Activated CD4-positive, alpha-beta T cell treated with anti-CD3 and anti-CD28 coated beads for 4 hours (primary cell): ENCODE data around the gene PSMB1.

Source experiments
- DNase-seq, 2 donors: peaks; one replicate each; pipeline ENCODE4 v3.0.0-alpha.2; 2020

PSMB1 gene

DNA sequence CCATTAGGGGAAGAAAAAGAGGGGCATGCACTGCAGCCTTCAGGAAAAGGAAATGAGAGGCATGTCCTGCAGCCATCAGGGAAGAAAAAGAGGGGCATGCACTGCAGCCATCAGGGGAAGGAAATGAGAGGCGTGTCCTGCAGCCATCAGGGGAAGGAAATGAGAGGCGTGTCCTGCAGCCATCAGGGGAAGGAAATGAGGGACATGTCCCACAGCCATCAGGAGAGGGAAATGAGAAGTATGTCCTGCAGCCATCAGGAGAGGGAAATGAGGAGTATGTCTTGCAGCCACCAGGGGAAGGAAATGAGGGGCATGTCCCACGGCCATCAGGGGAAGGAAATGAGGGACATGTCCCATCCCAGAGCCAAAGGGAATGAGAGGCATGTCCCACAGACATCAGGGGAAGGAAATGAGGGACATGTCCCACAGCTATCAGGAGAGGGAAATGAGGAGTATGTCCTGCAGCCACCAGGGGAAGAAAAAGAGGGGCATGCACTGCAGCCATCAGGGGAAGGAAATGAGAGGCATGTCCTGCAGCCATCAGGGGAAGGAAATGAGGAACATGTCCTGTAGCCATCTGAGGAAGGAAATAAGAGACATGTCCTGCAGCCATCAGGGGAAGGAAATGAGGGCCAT lies 52.0 kb downstream of the PSMB1 start:
- no peak for DNase-seq

DNA sequence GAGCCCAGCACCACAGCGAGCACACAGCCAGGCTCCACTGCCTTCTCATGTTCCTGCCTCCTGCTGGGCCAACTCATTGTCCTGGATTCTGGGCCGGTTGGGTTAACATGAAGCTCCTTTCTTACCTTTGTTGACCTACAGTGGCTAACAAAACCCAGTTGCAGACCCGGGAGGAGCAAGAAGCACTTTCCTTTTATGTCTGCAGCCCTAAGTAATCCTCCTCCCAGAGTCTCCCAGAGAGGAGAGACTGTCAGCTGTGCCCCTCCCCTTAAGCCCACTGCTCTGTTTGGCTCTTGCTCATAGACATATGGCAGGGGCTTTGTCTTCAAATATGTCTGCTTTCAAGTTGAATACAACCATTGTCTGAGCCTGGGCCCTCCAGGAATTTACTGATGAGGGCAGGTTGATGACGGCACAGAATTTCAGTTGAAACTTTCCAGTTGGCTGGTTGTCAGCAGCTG lies 55.2 kb downstream of the PSMB1 start:
- no peak for DNase-seq

DNA sequence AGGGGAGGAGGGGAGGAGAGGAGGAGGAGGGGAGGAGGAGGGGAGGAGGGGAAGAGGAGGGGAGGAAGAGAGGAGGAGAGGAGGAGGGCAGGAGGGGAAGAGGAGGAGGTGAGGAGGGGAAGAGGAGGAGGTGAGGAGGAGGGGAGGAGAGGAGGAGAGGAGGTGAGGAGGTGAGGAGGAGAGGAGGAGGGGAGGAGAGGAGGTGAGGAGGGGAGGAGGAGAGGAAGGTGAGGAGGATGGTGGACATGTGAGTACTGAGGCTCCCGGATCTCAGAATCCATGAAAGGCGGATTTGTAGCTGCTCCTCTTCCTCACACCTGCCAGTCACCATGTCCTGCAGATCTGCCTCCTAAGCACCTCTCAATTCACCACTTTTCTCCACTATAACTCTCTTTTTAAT lies 59.8 kb downstream of the PSMB1 start:
- DNase-seq: no peak

DNA sequence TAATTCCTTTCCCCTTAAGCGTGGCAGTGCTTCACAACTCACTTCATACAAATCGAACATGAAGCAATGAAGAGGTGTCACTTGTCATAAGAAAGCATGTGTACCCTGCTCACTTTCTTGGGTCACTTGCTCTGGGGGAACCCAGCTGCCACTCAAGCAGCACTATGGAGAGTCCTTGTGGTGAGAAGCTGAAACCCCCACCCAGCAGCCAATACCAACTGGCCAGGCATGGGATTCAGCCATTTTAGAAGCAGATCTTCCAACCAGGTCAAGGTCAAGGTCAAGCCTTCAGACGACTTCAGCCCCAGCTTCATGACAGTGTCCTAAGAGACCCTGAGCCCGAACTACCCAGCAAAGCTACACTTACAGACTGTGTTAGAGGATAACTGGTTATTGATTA lies 62.8 kb downstream of the PSMB1 start:
- DNase-seq: no peak

DNA sequence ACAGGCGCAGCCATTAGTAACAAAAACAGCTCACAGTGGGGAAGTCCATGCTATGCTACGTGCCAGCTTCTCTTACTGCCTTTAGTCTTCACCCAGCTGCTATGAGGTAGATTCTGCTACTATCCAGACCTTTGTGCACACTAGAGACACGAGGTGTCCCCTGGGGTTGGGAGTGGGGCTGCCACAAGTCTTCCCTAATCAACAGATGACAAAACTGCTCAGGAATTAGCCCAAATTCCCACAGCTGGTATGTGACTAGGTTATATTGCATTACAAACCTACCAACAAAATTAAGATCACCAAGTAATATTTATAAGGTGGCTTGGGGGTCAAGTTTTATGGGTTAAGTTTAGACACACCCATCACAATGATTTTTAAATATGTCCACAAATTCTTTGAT lies 63.3 kb downstream of the PSMB1 start:
- no peak for DNase-seq

DNA sequence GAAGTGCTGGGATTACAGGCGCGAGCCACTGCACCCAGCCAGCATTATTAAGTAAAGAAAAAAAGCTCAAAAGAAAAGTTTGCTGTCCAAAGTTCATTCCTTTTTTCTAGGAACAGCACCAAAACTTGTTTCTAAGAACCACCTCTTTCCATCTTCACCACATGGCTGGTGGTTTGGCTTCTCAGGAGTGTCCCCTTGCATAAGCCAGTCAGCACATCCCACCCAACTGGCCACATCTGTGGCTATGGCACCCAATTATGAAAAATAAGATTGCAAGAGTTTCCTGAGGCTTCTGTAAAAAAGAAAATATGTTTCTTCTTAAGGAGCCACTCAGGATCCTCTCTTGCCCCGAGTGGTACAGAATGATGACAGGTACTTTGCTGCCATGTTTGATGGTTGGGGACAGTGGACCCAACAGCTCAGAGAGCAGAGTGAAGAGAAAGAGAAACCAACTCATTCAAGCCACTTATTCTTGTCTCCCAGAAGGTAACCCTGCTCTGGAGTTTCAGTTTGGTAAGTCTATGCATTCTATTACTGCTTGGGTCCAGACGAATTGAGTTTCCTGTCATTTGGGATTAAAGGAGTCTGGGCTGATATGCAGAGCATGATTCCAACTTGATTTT lies 65.3 kb downstream of the PSMB1 start:
- no peak for DNase-seq

DNA sequence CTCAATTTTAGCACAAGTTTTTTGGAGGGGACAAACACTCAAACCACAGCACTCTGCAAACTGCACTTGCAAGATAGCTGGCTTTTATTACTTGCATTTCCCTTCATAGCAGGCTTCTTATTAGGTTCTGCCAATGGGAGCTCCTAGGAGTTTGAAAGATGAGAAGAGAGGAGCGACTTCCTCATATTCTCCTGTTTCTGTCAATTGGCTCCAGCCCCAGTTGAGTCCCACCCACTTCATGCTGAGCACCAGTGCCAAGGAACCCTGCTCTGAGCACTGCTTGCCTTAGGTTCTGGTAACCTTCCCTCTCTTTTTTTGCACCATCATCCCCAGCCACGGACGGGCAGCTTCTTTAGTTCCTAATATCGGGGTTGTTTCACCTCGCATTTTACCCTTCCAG lies 67.9 kb downstream of the PSMB1 start:
- no peak for DNase-seq
